GM10248 (cell line): Measurements from ENCODE around the gene CNTROB.

Experiments used
- CTCF ChIA-PET: fragments of 300-600 bp; sonication (Branson Sonifier 250); formaldehyde crosslinking; extraction: SDS; loops from one replicate; lab custom pipeline; 2021; ENCODE audit warnings: antibody characterized with exemption; lab: Yijun Ruan, JAX
- POLR2A ChIA-PET: fragments of 350-650 bp; sonication (Branson Sonifier 250); formaldehyde crosslinking; extraction: SDS; loops from one replicate; lab custom pipeline; 2020; ENCODE audit warnings: antibody characterized with exemption; lab: Yijun Ruan, JAX
- DNase-seq: peaks from one replicate; pipeline ENCODE4 v3.0.0; 2012; ENCODE audit errors: extremely low spot score
- CTCF ChIP-seq: IDR thresholded peaks from 2 replicates; pipeline ENCODE4 v1.5.1; 2012; ENCODE audit warnings: mild to moderate bottlenecking, low read depth; ENCODE audit errors: extremely low read depth, missing control alignments, control extremely low read depth

CNTROB gene

GRCh38 chr17:7940034-7940433 is 8.0 kb downstream of the CNTROB start:
- ChIA-PET POLR2A (no interaction called here), CTCF (interaction anchor here (1.0 to 10.4 kb wide), 9 partner anchors 7 to 77 kb away, joined by 3 to 107 read pairs (median 5); partner anchors contain the start of genes CNTROB and TRAPPC1)
- TF ChIP-seq CTCF: no peak
- no peak for DNase-seq

GRCh38 chr17:7940743-7941142 is 8.7 kb downstream of the CNTROB start:
- CTCF ChIA-PET: interaction anchor here (1.0 to 5.2 kb wide), 10 partner anchors 8 to 178 kb away, joined by 3 to 22 read pairs (median 4); partner anchors contain the start of genes CNTROB and TRAPPC1
- no peak for DNase-seq
- POLR2A ChIA-PET: no interaction called here
- TF ChIP-seq CTCF: no peak

- POLR2A ChIA-PET: no interaction called here
- CTCF ChIA-PET: interaction anchor here (0.7 to 6.4 kb wide), 6 partner anchors 10 to 117 kb away, joined by 3 to 32 read pairs (median 4); no protein-coding TSS in a partner anchor
- TF ChIP-seq CTCF: no peak
- no peak for DNase-seq
Observed at GRCh38 chr17:7943291-7943690, 11.3 kb downstream of the CNTROB start.

GRCh38 chr17:7944326-7944725 is 12.3 kb downstream of the CNTROB start:
- no peak for TF ChIP-seq CTCF
- ChIA-PET POLR2A (interaction anchor here (1.6 kb wide), 1 partner anchor 13 kb away, joined by 5 read pairs; the partner anchor contains the start of genes CNTROB and TRAPPC1), CTCF (interaction anchor here (0.9 to 6.4 kb wide), 10 partner anchors 9 to 119 kb away, joined by 3 to 32 read pairs (median 4); partner anchors contain the start of genes CNTROB, RNF227 and TRAPPC1)
- DNase-seq: no peak

- CTCF ChIA-PET: interaction anchor here (1.7 to 6.4 kb wide), 3 partner anchors 10 to 43 kb away, joined by 3 to 32 read pairs (median 12); no protein-coding TSS in a partner anchor
- POLR2A ChIA-PET: interaction anchor here (1.6 kb wide), 1 partner anchor 14 kb away, joined by 5 read pairs; the partner anchor contains the start of genes CNTROB and TRAPPC1
- no peak for TF ChIP-seq CTCF
- DNase-seq: no peak
Observed at GRCh38 chr17:7945651-7946050, 13.6 kb downstream of the CNTROB start.

- no peak for TF ChIP-seq CTCF
- ChIA-PET POLR2A (interaction anchor here (0.7 kb wide), 1 partner anchor 17 kb away, joined by 4 read pairs; the partner anchor contains the start of gene KCNAB3), CTCF (interaction anchor here (0.7 to 6.4 kb wide), 5 partner anchors 10 to 43 kb away, joined by 3 to 32 read pairs (median 5); no protein-coding TSS in a partner anchor)
- DNase-seq: no peak
Observed at GRCh38 chr17:7946441-7946840, 14.4 kb downstream of the CNTROB start.
